ENCODE data around the gene TRIM2. TPM values are rescaled to one million over a fixed set of nuclear protein-coding genes. Genes with fewer than 3 reads are reported as not detected.
A peak's percentile ranks its signal among the peaks of the same experiment; 100 is the strongest.
"Not testable (repeated sequence)": the region's sequence is repeated elsewhere in the genome, so short reads cannot be mapped to it uniquely, and the experiment has no call there.

The TRIM2 gene
- total RNA-seq, 1 donor from 2014 or later, result 12.6 TPM

DNA sequence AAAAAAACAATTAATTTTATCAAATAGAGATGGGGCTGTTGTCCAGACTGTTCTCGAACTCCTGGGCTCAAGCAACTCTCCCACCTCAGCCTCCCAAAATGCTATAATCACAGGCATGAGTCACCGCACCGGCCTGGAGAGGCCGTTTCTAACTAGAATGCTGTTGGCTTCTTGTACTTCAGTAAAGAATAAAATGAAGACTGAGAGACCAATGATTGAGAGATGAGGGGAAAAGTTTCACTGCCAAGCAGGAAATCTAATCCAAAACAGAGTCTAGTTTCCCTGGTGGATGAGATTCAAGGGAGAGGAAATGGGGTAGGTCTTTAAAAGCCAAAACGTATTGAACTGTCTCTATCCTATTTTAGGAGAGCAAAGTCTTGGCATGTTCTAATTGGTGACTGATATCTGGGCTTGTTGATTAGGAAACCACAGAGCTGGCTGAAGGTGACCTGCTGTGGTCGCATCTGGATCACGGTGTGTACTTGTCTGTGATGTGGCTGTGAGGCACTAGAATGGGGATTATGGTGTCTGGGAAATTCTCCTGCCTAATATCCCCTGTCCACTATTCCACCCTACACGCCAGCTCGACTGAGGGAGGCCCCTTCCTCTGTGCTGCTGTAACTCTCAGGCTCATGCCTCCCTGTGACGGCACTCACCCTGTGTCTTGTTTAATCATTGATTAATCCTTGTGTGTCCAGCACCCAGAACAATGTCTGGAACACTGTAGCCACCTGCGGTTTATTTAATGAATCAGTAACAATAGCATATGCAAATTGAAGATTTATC lies 15.0 kb upstream of the TRIM2 start:
- no peak for DNase-seq

GRCh38 chr4:153191795-153192363 lies 12.4 kb upstream of the TRIM2 start:
- no peak for DNase-seq

- no peak for DNase-seq
Measured at GRCh38 chr4:153197301-153197700, 6.9 kb upstream of the TRIM2 start.

GRCh38 chr4:153198719-153199118 lies 5.5 kb upstream of the TRIM2 start:
- no peak for DNase-seq

- DNase-seq, result not testable (repeated sequence)
Measured at GRCh38 chr4:153203746-153204145, 497 bp upstream of the TRIM2 start.

DNA sequence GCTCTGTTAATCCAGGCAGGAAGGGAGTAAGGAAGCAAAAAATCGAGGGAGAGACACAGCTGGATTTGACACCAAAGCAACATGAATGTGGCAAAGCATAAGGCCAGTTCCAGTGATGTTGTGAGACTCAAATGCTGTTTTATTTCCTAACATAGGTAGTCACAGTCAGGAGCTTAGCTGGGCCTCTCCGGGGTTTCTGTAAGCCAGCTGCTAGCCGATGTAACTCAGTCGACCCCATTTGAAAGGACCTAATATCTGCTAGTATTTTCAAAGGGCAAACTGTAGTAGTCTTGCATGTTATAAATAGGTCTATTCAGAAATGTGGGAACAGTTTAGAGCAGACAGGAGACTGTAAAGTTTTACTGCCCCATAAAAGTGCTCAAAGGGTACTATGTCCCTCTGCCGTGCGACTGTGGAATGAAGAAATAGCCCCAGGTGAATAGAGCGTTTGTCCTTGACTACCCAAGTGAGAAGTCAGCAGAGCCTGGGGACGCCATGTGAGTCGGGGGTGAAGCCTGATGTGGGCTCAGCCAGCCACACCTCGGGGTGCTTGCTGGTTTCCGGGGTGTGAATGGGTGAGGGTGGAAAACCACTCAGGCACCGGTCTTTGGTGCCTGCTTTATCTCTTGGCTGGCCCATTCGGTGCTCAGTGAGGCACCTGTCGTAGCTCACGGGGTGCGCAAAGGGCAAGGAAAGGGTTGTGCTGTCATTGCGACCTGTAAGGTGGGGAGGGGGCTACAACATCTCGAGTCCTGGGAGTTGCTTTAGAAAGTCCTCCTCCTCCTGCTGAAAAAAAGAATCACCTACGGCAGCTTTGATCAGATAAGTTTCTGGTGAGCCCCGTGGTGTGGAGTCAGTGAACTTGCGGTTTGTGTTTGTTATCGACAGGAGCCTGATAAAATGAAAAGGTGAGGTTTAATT lies 745 bp downstream of the TRIM2 start:
- no peak for DNase-seq

- DNase-seq, result no peak
Measured at GRCh38 chr4:153205757-153206156, 1.5 kb downstream of the TRIM2 start.

DNA sequence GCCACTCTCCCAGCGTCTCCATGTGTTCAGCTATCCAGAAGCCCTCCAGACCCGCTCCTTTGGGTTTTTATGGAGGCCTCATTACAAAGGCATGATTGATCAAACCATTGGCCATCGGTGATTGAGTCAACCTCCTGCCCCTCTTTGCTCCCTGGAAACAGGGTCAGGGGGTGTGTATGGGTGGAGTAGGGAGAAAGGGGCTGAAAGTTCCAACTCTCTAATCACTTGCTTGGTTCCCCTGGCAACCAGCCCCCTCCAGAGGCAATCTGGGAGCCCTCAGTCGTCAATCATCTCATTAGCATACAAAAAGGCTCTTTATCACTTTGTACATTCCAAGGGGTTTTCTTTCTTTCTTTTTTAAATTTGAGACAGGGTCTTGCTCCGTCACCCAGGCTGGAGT lies 2.3 kb downstream of the TRIM2 start:
- DNase-seq, result no peak

DNA sequence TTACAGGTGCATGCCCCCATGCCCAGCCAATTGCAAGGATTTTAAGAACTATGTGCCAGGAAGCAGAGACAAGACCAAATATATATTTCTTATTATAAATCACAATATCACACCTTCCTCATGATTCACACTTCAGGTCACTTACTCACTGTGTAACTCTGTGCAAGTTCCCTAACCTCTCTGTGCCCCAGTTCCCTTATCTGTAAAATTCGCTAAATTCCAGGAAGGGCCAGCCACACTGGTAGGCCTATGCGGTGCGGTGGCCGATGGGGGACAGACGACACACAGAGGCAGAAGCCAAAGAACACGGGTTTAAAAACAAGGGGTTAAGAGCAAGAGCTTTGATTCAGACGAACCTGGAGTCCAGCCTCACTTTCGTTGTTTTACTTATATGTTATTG lies 2.8 kb downstream of the TRIM2 start:
- DNase-seq, result no peak

- DNase-seq, result peak; percentile 65
Measured at GRCh38 chr4:153207567-153207966, 3.3 kb downstream of the TRIM2 start.

DNA sequence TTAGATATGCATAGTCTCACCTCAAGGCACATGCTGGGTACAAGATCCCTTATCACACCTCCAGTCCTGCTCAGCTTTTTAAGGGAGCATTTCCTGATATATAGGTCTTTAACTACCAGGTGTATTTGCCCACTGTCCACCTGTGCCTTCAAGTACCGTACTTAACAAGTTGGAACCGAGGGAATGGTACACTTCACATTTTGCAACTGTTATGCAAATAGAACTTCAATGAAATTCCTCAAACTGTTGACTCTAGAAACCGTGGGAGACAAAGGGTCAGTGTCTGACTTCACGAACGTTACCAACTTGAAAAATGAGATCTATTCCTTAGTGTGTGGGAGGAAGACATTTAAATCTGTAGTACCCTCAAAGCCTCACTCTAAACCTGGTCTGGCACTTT lies 5.2 kb downstream of the TRIM2 start:
- DNase-seq, result no peak

GRCh38 chr4:153210727-153211126 lies 6.5 kb downstream of the TRIM2 start:
- DNase-seq, result no peak

- DNase-seq, result no peak
Measured at GRCh38 chr4:153211986-153212728, 7.9 kb downstream of the TRIM2 start.

GRCh38 chr4:153212736-153213135 lies 8.5 kb downstream of the TRIM2 start:
- no peak for DNase-seq

DNA sequence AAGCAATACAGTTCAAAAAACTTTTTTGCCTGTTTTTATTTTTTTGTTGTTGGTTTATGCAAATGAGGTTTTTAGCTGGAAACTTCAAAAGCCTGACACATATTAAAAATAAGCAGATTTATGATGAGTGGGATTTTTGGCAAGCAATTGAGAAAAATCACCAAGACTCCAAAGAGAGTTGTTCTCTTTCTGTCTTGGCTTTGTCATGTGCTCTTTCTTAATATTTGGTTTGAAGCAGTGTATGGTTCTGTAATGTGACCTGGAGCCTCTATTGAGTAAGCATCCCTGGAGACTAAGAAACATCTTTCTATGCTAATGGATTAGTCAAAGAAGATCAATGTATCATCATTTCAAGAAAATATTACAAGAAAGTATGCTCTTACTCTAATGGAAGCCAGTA lies 11.7 kb downstream of the TRIM2 start:
- DNase-seq, result no peak

- no peak for DNase-seq
Measured at GRCh38 chr4:153216546-153216945, 12.3 kb downstream of the TRIM2 start.

DNA sequence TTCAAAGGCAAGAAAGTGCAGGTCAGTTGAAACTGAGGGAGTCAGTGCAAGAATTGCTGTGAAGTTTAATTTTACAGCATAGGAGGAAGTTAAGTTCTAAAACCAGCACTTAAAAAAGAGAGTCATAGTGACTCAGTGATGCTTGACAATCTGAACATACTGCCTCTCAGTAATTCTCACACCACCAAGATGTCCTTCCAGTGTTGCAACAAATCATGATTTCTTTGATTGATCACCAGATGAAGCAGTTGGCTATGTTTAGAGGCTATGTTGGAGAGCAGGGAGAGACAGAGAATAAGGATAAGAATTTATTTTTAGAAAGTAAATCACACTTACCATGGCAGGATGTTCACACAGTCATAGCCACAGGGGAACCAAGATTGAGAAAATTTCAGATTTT lies 13.2 kb downstream of the TRIM2 start:
- DNase-seq, result no peak

DNA sequence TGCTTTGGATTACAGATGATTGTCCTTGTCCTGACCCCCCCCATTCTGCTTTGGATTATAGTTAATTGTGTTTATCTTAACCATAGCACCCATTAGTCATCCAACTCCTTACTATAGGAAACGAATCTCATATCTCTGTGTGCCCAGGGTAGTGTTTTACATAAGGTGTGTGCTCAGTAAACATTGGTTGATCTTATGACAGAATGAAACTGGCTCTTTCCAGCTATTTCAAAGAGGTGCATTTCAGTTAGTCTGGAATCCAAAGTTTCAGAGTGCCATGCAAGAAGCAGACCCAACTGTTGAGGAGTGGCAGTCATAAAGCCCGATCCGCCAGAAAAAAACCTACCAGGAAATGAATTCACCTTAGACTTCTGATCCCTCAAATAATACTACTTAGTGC lies 14.7 kb downstream of the TRIM2 start:
- DNase-seq, result no peak

DNA sequence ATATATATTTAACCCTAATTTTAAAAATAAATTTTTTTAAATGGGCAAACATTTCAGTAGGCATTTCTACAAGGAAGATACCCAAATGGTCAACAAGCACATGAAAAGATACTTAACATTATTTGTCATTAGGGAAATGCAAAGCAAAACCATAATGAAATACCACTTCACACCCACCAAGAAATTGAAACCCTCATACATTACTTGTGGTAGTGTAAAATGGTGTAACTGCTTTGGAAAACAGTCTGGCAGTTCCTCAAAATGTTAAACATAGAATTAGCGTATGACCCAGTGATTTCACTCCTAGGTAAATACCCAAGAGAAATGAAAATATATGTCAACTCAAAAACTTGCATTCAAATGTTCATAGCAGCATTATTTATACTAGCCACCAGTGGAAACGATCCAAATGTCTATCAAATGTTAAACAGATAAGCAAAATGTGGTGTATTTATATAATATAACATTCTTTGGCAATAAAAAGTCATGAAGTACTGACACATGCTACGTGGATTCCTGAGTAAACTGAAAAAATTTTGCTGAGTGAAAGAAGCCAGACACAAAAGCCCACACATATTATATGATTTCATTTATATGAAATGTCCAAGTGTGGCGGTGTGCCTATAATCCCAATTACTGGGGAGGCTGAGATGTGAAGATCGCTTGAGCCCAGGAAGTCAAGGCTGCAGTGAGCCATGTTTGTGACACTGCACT lies 16.6 kb downstream of the TRIM2 start:
- no peak for DNase-seq

GRCh38 chr4:153221783-153222706 lies 17.8 kb downstream of the TRIM2 start:
- DNase-seq, result peak; percentile 79

Measured in dermis blood vessel endothelial cell (primary cell).